Umbilical cord (tissue), 2 donors: ENCODE data around the gene PEDS1. TPM values are rescaled to one million over a fixed set of nuclear protein-coding genes. Genes with fewer than 3 reads are reported as not detected.
"Not testable (repeated sequence)": the region's sequence is repeated elsewhere in the genome, so short reads cannot be mapped to it uniquely, and the experiment has no call there.

ENCODE experiments used
- DNase-seq: peaks from one replicate; pipeline ENCODE4 v3.0.0-alpha.2; 2015; ENCODE audit warnings: low spot score
- total RNA-seq: library from RNA; depleted of rRNA; stranded (reverse); fragments of >200 nt; gene quantifications from one replicate; pipeline ENCODE4 v1.2.3, GENCODE V29; 2014; ENCODE audit warnings: low replicate concordance; ENCODE audit not compliant: insufficient read depth

The PEDS1 gene
- 15.4 TPM for total RNA-seq

DNA sequence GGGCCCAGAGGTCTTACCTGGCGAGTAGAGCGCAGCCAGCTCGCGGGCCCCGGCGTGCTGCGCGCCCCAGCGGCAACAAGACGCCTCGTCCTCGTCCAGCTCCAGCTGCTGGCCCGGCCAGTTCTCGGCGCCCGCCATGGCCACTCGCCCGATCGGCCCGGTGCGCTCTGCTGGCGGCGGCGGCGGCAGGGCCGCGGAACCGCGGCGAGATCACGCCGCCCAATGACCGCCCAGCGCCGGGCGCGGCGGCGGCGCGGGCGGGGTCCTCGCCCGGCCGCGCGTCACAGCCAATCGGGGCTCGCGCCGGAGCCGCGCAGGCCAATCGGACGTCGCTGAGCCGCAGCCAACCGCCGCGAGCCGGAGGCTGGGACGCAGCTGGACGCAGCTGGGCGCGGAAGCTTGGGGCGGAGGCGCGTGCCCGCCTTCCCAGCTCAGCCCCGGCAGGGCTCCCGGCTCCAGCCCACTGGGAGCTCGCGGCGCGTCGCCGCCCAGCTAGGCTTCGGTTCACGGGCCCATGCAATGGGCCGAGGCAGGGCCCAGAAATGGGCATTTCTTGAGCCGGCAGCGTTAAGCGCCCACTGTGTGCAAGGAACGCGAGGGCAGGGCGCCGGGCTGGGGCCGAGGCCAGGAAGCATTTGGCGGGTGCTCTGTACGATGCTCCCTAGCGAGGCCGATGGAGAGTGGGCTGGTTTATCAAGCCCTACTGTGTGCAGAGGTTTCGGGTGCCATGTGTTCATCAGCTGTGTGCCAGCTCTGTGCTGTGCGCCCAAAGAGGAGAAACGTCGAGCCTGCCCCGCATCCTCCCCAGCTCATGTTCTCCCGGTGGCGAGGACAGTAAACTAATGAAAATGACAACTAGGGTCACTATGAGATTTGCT, at the start of gene PEDS1:
TSS of gene PEDS1 (minus strand) at position 224 of the 878 bp plus-strand sequence. CDS start at position 138, 86 bp downstream.
- DNase-seq = peak; percentile 95

- DNase-seq = no peak
Measured at GRCh38 chr20:50202677-50203076, 49.2 kb upstream of the PEDS1 start.

DNA sequence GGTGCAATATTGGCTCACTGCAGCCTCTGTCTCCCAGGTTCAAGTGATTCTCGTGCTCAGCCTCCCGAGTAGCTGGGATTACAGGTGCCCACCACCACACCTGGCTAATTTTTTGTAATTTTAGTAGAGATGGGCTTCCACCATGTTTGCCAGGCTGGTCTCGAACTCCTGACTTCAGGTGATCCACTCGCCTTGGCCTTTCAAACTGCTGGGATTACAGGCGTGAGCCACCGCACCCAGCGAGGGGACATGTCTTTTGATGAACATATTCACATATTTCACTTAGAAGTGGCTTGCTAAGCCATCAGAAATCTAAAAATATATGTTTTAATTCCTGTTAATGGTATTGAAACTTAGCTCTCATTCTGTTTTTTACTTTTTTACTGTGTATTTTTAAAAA, 48.2 kb upstream of the PEDS1 start:
- DNase-seq = not testable (repeated sequence)

DNA sequence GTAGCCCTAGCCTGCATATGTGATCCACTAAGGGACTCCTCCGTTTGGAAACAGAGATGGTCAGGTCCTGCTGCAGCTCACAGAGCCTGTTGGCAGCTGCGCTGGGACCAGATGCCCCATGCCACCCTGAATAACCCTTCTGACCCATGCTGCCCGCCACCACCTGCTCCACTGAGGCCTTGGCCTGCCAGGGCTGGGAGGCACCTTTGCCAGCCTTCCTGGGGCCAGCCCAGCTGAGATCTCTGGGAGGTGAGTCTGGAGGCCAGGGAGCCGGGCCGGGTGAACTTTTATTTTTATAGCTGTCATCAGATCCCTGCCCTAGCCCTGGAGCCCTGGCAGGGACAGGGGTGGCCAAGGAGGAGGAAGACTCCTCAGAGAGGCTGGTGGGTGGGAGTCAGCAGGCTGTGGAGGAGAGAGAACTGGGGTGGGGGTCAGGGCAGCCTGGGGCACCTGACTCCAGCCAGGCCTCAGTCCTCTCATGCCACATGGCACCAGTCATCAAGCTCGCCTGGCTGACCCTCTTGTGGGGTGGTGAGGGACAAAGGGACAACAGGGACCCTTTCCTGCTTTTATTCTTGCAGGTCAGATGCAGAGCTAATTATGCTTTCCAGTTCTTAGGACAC, 47.1 kb upstream of the PEDS1 start:
- no peak for DNase-seq

DNA sequence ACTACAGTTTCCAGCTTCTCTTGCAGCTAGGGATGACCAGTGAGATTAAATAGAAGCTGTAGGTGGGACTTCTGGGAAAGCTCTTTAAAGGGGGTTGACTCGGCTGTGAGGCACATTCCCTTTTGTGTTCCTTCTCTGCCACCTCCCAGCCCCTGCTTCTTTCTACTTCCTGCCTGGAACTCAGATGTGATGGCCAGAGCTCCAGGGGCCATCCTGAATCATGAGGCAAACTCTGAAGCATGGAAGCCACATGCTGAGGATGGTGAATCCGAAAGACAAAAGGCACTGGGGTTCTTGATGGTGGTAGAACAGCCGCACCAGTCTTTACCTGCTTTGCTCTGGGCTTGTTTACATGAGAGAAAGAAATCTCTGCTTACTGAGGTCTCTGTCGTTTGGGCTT, 46.2 kb upstream of the PEDS1 start:
- no peak for DNase-seq

- no peak for DNase-seq
Measured at GRCh38 chr20:50198716-50199115, 45.2 kb upstream of the PEDS1 start.

DNA sequence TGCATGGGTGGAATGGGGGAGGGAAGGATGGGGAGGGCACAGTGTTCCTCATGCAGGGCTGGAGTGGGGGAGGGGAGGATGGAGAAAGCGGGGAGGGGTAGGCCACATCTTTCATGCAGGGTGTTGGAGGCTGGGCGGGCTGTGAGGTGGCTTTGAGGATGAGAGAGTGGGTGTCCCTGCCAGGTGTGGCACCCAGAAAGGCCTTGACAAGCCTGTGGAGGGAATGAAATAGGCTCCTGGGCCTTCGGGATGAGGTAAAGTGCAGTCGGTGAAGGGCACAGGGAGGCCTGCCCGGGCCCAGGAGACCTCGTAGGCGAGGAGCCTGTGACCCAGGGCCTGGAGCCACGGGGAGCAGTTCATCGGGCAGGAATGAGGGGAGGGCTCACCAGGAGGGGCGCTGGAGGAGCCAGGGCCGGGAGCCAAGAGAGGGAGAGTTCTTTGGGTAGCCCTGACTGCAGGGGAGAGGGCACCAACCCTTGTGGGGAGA, 44.7 kb upstream of the PEDS1 start:
- no peak for DNase-seq

DNA sequence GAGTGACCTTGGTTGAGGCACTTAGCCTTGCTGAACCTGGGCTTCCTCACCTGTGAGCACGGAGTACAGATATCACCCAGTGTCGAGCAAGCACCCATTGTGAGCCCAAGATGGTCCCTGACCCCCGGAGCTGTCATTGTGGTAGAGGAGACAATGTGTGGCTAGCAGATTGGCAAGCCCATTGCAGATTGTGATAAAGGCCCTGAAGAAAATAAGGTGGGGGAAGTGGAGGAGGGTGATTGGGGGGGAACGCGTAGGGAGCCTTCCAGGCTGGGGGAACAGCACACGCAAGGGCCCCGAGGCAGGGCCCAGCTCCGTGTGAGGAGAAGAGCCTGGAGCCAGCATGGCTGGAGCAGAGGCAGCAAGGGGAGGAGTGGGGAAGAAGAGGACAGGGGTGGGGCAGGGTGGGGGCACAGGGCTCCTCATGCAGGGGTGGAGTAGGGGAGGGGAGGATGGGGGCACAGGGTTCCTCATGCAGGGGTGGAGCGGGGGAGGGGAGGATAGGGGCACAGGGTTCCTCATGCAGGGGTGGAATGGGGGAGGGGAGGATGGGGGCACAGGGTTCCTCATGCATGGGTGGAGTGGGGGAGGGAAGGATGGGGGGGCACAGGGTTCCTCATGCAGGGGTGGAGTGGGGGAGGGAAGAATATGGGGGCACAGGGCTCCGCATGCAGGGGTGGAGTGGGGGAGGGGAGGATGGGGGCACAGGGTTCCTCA, 44.1 kb upstream of the PEDS1 start:
- DNase-seq = no peak

- DNase-seq = no peak
Measured at GRCh38 chr20:50196896-50197295, 43.4 kb upstream of the PEDS1 start.

GRCh38 chr20:50196248-50196647, 42.7 kb upstream of the PEDS1 start:
- DNase-seq = no peak

- DNase-seq = no peak
Measured at GRCh38 chr20:50195524-50196120, 42.1 kb upstream of the PEDS1 start.

DNA sequence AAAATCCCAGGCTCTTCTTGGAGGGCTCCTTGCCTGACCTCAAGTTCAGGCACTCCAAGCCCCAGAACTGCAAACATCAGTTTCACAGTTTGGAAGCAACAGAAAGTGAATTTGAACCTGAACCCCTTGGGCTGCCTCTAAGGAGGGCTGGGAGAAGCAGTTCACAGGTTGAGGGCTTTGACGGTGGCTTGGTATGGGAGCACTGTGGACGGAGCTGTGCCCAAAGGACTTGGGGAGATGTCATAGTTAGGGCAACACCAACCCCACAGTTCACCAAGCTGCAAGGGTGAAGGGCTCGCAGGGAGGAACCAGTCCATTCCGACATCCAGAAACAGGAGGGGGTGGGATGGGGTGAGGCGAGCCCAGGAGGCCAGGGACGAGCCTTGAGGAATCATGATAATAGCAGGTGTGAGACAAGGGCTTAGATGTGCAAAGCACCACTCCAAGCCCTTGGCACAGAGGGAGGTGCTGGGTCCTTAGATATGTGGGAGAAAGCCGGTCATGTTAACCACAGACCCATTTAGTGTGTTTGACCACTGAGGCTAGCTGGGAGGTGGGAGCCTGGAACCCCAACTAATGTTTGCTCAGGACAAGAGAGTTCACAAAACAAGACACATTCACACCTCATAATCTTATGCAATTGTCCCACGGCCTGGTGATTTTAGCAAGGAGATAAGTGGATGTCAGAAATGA, 41.5 kb upstream of the PEDS1 start:
- no peak for DNase-seq

GRCh38 chr20:50194422-50194830, 40.9 kb upstream of the PEDS1 start:
- DNase-seq = no peak

DNA sequence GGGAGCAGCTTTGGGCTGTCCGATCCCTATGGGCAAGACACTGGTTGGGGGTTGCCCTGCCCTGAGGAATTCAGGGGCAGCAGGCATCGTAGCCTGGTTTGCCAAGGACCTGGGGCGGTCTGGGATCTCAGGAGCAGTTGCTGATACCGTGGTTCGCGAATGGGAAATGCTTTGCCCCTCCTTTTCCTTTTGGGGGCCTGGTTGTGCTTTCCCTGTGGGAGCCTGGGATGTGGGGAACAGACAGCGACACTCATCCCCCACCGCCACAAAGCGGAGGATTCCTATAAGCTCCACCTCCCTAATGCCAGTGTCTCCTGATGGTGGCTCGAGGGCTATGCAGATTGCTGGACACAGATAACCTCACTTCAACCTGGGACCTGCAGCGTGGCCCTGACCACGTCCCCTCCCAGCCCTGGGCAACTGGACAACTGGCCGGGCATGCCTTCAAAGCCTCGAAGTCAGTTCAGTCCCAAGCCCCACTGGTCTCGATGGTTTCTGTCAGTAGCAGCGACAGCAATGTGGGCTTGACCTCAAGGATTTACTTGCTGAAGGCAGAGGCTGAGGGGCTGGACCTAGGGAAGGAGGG, 40.4 kb upstream of the PEDS1 start:
- DNase-seq = no peak

- DNase-seq = no peak
Measured at GRCh38 chr20:50193199-50193835, 39.8 kb upstream of the PEDS1 start.

GRCh38 chr20:50192364-50193198, 39.1 kb upstream of the PEDS1 start:
- DNase-seq = peak; percentile 88

GRCh38 chr20:50191544-50192363, 38.2 kb upstream of the PEDS1 start:
- DNase-seq = peak; percentile 61

DNA sequence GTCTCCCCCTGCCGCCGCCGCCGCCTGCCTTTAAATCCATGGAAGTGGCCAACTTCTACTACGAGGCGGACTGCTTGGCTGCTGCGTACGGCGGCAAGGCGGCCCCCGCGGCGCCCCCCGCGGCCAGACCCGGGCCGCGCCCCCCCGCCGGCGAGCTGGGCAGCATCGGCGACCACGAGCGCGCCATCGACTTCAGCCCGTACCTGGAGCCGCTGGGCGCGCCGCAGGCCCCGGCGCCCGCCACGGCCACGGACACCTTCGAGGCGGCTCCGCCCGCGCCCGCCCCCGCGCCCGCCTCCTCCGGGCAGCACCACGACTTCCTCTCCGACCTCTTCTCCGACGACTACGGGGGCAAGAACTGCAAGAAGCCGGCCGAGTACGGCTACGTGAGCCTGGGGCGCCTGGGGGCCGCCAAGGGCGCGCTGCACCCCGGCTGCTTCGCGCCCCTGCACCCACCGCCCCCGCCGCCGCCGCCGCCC, 37.6 kb upstream of the PEDS1 start:
- peak; percentile 62 for DNase-seq
